G401 (cell line): ENCODE measurements around the gene GABBR2. TPM values are rescaled to one million over a fixed set of nuclear protein-coding genes. Genes with fewer than 3 reads are reported as not detected.

Experiments used
- DNase-seq: peaks from one replicate; pipeline ENCODE4 v3.0.0-alpha.2; 2015; ENCODE audit warnings: low spot score
- in situ Hi-C: cut with HindIII; loops from 2 replicates; pipeline ENCODE4 v1.10.0; 2016; ENCODE audit warnings: low sequenced_read_pairs, mixed read lengths
- total RNA-seq: library from RNA; depleted of rRNA; stranded (reverse); fragments of >200 nt; shearing (Covaris generic); gene quantifications from 2 replicates; pipeline ENCODE4 v1.2.3, GENCODE V29; 2014

Gene GABBR2
- total RNA-seq, 1 experiment from 2014 or later, result not detected

DNA sequence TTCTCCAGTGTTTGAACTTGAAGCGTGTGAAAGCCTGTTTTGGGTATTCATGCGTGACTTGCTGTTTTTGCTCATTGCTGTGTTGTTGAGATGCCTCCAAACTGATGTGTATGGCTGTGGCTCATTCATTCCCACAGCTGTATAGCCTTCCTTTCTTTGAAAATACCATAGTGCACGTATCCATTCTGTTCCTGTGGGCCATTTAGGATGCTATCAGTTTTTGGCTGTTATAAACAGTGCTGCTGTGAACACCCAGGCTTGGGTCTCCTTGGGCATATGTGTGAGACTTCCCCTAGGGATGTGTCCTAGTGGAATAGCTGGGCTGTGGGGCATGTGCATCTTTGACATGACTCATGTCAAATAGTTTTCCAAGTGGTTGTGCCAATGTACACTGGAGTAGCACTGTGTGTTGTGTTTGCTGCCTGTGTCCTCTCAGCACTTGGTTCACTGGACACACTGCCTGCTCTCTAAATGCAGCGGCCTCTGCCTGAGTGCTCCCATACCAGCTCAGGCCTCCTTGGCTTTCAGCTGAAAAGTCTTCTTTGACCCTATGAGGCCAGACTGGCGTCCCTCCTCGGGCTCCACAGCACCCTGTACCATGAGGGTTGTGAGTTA is 350.7 kb downstream of the GABBR2 start:
- in situ Hi-C loops, result no loop called here
- no peak for DNase-seq

DNA sequence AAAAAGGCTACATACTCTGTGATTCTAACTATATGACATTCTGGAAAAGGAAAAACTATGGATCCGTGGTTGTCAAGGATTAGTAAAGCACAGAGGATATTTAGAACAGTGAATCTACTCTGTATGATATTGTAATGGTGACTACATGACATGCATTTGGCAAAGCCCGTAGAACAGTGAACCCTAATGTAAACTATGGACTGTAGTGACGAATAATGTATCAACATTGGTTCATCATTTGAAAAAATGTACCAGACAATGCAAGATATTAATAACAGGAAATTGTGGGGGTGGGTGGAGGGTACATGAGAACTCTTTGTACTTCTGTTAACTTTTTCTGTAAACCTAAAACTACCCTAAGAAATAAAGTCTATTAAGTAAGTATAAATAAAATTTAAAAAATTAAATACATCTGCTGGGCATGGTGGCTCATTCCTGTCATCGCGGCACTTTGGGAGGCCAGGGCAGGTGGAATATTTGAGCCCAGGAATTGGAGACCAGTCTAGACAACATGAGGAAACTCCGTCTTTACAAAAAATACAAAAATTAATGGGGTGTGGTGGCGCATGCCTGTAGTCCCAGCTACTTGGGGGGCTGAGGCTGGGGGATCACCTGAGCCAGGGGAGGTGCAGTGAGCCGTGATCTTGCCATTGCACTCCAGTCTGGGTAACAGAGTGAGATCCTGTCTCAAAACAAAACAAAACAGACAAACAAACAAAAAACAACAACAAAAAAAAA is 351.6 kb downstream of the GABBR2 start:
- DNase-seq, result no peak
- in situ Hi-C loops, result no loop called here

DNA sequence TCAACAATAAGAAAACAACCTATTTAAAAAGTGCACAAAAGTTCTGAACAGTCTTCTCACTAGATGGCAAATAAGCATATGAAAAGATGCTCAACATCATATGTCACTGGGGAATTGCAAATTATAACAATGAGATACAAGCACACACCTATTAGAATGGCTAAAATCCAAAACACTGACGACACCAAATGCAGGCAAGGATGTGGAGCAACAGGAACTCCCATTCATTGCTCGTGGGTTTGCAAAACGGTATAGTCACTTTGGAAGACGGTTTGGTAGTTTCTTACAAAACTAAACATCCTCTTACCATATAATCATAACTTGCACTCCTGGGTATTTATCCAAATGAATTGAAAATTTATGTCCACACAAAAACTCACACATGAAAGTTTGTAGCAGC is 352.4 kb downstream of the GABBR2 start:
- in situ Hi-C loops, result no loop called here
- no peak for DNase-seq

DNA sequence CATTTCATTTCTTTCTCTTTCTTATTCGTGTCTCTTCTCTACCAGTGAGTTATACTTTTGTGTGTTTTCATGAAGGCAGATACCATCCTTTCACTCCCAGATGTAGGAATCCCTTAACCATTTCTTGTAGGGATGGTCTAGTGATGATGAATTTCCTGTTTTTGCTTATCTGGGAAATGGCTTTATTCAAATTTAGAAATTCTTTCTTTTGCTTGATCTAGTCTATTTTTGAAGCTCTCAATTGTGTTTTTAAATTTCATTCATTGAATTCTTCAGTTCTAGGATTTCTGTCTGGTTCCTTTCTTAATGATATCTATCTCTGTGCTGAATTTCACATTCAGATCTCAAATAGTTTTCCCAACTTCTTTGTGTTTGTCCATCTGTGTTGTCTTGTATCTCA is 357.4 kb downstream of the GABBR2 start:
- in situ Hi-C loops, result no loop called here
- no peak for DNase-seq

DNA sequence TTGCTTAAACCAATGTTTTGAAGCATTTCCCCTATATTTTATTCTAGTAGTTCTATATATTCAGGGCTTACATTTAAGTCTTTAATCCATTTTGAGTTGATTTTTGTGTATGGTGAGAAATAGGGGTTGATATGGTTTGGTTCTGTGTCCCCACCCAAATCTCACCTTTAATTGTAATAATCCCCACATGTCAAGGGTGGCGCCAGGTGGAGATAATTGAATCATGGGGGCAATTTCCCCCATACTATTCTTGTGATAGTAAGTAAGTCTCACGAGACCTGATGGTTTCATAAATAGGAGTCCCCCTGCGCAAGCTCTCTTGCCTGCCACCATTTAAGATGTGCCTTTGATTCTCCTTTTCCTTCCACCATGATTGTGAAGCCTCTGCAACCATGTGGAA is 361.1 kb downstream of the GABBR2 start:
- no peak for DNase-seq
- in situ Hi-C loops, result no loop called here

DNA sequence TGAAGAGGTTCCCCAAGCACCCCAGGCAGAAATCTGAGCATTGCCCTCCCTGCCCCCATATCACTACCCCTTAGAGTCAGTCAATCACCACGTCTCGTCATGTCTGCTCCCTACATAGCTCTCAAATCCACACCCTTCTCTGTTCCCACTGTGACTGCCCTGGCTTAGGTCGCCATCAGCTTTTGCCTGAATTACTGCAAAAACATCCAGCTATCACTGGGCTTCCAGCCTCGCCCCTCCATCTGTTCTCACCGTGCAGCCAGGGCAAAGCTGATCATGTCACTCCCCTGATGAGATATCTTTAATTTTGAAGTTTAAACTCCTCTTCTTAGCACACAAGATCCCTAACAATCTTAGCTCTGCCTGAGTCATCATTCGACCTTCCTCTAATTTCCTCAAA is 363.7 kb downstream of the GABBR2 start:
- in situ Hi-C loops, result no loop called here

DNA sequence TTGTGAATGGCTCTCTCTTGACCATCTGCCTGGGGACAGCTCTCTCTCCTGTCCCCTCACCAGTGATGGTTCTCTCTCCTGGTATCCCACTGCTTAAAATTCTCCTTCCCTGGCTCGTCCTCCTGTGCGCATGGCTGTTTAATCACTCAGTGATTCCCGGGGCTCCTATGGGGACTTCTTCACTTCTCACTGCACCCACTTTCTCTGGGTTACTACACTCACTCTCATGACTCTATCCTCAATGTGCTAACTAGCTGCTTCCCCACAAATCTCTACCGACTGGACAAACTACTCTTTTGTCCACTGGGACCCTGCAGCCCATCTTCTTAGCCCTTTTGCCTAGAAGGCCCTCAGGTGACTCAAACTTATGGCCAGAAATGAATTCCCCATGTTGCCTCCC is 364.2 kb downstream of the GABBR2 start:
- in situ Hi-C loops, result no loop called here
- DNase-seq, result no peak

More for the DNA sequence above, 363.7 kb downstream of the GABBR2 start:
- peak; percentile 42 for DNase-seq

DNA sequence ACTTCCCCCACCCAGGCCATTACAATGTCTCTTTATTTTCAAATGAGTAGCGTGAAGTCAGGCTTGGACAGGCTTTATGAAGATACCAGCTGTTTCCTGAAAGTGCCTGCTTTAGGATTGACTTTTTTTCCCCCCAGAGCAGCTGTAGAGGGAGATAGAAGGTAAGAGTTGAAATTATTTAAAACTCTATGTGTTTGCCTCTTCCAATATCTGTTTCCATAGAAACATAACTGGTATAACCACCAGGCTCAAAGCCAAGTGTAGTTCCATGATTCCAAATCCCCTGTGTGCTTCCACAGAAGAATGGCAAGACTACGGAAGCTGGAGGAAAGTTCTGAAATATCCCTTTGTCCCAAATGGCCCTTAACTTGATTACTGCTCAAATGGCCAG is 365.9 kb downstream of the GABBR2 start:
- in situ Hi-C loops, result no loop called here
- DNase-seq, result no peak

DNA sequence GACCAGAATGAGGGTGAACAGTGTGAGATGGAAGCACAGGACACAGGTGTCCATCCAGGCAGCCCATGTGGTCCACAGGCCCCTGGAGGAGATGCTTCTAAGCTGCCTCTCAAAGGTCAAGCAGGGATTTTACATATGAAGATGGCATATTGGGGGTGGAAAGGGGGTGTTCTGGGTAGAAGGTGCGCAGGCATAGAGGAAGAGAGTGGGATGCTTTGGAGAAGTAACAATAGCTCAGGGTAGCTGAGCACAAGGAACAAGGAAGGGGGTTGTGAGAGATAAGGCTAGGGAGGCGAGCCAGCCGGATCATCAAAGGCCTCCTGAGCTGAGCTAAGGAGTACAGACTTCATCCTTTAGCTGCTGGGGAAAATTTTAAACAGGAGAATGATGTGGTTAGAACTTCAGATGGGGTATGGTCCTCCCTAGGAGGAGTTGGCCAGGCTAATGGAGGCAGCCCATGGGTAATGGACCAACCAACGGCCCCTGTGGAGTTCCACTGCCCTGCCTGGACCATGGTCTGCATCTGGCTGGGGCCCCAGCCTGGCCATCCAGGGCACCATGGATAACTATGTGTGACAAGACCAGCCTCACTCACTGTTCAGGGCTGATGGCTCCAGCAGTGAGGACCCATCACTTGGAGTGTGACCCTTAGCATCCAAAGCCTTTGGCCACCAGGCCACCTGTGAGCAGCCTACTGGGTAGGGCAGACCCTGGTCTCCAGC is 366.5 kb downstream of the GABBR2 start:
- no peak for DNase-seq
- in situ Hi-C loops, result no loop called here

DNA sequence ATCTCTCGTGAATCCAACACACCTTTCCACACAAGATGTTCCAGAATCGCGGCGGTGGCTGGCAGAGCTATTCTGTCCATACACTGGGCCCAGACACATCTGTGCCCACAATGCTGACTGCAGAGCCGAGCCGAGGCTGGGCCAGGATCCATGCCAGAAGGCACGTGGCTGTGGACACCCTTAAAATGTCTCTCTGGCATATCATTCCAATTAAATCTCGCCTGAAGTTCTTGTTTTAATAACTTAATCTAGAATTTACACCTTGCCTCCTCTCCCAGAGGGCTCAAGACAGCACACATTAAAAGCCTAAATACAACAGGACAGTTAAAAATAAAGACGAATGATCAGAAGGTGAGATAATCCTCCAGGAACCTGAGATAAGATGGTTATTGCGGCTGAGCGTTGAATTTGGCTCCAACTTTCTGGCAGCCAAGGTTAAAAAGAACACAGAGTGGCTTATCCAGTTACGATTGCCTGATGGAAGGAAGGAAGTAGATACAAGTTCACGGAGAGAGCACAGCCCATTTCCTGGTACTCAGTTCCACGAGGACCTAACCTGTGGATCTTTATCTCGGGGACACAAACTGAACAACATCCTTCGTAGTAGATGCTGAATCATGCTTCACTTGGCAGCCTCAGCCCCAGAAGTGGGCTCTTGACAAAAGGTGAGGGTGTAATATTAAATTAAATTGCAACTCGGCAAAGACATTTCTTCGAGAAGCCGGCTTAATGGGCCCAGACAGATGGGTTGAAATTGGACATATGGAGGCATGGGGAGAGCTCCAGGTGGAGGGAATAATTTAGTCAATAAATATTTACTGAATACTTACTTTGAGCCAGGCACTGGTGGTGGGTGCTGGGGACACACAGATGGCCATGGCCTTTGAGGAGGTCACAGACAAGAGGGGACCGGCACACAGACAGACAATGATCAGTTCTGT is 367.3 kb downstream of the GABBR2 start:
- DNase-seq, result peak; percentile 78
- in situ Hi-C loops, result no loop called here

DNA sequence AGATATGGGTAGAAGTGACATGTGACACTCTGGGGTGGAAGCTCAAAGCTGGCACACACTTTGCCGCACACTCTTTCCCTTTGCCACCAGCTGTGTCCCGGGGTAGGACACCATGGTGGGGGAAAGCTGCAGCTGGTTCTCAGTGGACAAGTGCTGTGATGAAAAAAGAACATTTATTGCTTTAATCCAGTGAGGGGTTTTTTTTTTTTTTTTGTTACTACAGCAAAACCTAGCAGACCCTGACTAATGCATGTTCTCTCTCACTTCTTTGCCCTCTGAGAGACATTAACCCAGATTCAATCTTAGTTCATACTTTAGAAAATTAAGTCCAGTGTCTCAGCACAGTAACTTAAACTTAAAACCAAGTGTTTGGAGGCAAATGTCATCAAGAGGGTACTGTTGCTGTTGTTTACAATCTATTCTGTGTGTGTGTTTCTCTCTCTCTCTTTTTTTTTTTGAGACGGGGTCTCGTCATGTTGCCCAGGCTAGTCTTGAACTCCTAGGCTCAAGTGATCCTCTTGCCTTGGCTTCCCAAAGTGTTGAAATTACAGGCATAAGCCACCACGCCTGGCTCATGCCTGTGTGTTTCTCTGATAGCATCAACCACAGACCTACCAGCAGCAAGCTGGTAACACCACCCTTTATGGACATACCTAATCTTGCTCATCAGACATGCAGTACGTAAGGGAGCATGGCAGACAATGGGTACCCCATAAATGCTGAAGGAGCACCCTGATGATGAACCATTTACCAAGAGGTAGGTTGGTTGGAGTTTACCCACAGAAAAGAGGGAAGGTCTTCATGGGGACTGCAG is 368.5 kb downstream of the GABBR2 start:
- in situ Hi-C loops, result no loop called here
- no peak for DNase-seq

DNA sequence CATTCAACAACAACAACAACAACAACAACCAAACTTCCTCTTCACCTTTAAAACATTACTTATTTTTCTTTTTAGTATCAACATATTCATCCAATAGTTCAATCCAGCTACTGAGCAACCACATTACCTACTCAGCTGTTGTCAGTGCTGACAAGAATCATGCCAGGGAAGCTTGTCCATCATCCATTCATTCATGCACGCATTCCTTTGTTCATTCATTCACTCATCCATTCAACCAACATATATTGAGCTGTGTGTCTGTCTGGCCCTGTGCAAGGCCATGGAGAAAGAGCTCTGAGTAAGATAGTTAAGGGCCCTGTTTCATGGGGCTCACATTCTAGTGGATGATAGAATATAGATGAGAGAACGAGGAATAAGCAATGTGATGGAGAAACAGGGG is 373.1 kb downstream of the GABBR2 start:
- in situ Hi-C loops, result no loop called here
- no peak for DNase-seq

DNA sequence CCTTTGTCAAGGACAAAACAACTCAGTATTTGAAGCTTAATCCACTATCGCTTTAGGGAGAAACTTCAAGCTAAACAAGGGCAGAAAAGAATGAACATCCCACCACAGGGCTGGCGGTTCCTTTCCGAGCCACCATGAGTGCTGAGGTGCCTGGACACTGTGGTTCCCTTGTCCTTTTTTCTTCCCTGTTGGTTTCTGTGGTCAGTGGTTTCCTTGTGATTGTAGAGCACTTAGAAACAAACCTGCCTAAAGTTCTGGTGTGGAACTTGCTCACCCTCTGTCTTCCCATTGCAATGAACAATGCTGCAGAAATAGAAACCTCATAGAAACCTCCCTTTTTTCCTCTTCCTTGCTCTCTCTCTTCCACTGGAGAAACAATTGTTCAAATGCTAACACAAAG is 373.9 kb downstream of the GABBR2 start:
- in situ Hi-C loops, result no loop called here
- DNase-seq, result no peak

DNA sequence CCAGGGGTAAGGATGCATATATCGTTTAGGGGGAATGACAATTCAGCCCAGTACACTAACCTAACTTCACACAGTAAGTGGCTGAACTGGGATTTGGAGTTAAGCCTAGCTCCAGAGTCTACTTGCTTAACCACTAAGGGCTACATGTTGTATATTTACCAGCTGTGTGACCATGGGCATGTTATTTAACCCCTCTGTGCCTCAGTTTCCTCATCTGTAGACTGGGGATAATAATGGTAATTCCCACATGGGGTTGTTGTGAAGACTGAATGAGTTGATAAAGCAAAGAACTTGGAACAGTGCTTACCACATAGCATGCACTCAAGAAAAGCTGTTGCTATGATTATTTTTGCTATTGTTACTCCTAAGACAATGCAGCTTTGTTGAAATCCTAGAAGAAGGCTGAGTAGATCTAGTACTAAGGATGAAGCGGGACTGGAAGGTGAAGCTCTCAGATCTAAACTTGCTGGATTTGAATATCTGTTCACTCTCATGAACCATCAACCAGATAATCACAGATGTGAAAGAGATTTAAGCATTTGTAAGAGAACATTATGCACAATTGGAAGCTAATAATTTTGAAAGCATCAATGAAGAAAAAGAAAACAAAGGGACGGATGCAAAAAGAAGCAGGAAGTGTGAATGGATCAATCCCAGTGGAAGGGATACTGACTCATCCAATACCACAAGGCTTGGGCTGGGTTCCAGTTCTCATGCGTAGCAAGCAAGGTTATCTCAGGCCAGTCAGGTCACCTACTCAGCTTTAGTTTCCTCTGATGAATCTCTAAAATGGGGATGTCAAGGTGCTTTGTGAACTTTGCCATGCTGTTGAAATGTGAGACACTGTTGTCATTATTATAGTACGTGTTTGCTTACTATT is 374.8 kb downstream of the GABBR2 start:
- DNase-seq, result no peak
- in situ Hi-C loops, result no loop called here

DNA sequence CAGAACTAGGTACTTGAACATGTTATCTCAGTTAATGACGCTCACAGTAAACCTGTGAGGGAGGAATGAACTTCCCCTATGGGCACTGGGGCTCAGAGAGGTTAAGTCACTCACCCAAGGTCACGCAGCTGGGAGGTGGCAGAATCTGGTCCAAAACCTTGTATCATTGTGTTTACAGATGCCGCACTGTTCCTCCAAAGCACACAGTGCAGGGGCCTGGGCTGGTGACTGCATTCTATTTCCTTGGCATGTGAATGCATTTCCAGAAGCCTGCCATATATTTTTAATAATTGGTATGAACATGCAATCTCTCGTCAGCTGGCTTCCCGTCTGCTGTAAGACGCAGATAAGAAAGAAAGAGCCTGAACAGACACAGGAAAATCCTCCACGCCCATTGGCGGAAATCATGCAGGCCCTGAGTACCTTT is 376.3 kb downstream of the GABBR2 start:
- DNase-seq, result no peak
- in situ Hi-C loops, result no loop called here

DNA sequence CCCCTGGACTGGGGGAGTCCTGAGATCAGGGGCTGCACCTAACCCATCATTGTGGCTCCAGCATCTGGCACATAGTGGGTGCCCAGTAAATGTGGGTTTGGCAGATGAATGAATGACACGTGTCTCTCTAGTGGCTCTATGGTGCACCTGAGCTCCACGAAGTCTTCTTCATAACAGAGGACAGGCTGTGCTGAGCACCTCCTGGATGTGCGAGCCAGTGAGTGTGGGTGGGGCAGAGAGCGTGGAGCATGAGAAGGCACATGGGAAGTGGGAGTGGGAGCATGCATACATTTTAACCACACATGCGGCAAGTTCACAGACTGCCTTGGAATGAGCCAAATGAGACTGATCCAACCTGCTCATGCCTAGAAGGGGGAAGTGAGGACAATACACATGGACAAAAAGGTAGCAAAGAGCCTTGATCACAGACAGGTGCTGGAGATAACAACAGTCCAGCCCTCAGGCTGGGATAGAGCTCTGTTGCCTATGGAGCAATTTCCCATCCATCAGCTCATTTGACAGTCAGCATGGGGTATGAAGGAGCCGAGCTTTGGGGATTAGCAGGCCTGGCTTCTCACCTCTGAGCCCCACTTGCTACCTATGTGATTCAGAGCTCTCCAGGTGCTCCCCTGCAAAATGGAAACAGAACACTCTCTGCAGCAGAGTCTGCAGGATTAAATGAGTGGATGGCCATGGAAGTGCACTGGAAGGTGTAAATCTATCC is 377.0 kb downstream of the GABBR2 start:
- in situ Hi-C loops, result no loop called here
- DNase-seq, result no peak

DNA sequence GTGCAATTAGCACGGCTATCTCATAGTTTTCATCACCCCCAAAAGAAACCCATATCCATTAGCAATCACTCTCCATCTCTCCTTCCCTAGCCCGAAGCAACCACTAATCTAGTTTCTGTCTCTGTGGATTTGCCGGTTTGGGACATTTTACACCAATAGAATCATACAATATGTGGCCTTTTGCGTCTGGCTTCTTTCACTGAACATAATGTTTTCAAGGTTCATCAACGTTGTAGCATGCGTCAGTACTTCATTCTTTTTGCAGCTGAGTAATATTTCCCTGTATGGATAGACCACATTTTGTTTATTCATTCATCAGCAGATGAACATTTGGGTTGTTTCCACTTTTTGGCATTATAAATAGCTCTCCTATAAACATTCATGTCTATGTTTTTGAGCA is 377.9 kb downstream of the GABBR2 start:
- no peak for DNase-seq
- in situ Hi-C loops, result no loop called here
